GM21786 (cell line): ENCODE data around the gene ZNF428.

Experiments
- ATAC-seq: cut with Tn5 transposase; IDR thresholded peaks from one replicate; pipeline ENCODE4 v1.9.1; 2021; ENCODE audit not compliant: unreplicated experiment

ZNF428 gene

DNA sequence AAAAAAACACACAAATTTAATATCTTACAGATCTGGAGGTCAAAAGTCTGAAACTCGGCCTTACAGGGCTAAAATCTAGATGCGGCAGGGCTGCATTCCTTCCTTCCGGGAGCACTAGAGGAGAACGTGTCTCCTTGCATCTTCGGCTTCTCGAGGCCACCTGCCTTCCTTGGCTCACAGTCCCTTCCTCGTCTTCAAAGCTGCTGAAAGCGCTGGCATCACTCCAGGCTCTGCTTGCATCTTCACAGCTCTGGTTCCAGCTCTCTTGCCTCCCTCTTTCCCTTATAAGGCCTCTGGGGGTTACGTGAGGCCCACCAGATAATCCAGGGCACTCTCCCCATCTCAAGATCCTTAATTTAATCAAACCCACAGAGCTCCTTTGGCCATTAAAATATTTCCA is 54.6 kb downstream of the ZNF428 start:
- ATAC-seq = no peak

GRCh38 chr19:43563816-43564457 is 55.5 kb downstream of the ZNF428 start:
- ATAC-seq = no peak

DNA sequence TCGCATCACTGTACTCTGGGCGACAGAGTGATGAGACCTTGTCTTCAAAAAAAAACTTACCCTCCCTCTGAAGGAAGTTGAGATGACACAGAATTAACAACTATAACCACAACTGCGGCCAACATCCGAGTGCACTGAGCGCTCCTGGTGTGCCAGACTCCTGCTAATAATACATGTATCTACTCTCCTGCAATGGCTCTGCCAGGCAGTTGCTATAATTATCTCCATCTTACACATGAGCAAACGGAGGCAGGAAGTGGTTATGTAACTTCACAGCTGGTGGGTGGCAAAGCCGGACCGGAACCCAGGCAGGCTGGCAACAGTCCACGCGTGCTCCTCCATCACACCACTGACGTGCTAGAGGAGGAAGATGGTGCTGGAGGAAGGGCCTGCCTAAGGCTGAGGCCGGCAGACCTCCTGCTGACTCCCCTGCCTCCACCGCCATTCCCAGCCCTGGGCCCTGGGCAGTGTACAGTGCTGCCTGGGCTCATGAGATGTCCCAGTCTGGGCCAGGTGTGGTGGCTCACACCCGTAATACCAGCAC is 56.7 kb downstream of the ZNF428 start:
- no peak for ATAC-seq

DNA sequence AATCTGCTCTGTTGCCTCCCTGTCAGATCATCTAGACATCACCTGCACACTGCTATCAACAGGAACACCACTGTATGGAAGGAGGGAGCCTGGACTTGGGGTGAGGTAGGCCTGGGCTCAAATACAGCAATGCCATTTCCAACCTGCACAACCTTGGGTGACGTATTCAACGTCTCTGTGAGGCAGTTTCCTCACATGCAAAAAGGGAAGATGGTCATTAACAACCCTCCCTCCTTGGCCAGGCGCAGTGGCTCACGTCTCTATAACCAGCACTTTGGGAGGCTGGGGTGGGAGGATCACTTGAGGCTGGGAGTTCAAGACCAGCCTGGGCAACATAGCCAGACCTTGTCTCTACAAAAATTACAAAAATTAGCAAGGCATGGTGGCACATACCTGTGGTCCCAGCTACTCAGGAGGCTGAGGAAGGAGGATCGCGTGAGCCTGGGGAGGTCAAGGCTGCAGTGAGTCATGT is 57.2 kb downstream of the ZNF428 start:
- ATAC-seq = no peak

DNA sequence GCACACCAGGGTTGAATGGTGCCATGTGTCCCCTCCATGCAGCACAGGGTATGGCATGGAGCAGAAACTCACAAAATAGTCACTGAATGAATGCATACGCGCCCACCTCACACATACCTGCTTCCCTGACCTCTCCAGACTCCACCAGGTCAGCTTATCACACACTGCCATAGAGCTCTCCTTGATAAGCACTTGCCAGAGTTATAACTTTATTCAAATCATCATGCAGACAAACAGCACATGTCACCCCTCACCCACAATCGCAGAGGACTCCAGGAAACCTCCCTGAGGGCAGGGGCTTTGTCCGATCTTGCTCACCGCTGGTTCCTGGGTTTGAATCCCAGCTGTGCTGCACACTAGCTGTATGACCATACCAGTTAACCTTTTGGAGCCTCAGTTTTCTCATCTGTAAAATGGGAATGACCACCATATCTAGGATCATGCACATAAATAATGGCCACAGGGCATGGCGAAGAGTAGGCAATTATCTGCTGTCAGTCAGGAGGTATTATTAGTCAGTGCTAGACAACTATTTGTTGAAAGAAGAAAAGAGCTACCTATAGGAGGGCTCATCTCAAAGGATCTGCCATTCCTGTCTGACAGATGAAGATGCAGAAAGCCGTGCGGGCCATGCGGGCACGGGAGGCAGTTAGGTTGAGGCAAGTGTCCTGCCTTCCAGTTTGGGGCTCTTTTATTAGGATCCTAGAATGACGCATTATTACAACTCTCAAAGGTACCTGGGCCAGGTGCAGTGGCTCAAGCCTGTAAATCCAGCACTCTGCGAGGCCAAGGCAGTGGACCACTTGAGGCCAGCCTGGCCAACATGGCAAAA is 58.1 kb downstream of the ZNF428 start:
- ATAC-seq = no peak

- ATAC-seq = no peak
Measured at GRCh38 chr19:43560687-43561086, 58.7 kb downstream of the ZNF428 start.
